ENCODE data around the gene NSDHL.
A peak's percentile ranks its signal among the peaks of the same experiment; 100 is the strongest.

The NSDHL gene

GRCh38 chrX:152817078-152817764, 13.6 kb upstream of the NSDHL start:
- H3K27ac ChIP-seq: no peak overlapping the region
- TF ChIP-seq ZFX (IDR thresholded peaks at IDR 0.05): no peak
- peak; percentile 61 for TF ChIP-seq CTCF (conservative IDR thresholded peaks at IDR 0.05)

GRCh38 chrX:152818356-152818755, 12.5 kb upstream of the NSDHL start:
- no peak for TF ChIP-seq CTCF (conservative IDR thresholded peaks at IDR 0.05)
- no peak for TF ChIP-seq ZFX (IDR thresholded peaks at IDR 0.05)
- no peak overlapping the region for H3K27ac ChIP-seq

GRCh38 chrX:152819266-152819665, 11.6 kb upstream of the NSDHL start:
- TF ChIP-seq CTCF (conservative IDR thresholded peaks at IDR 0.05) (no peak), ZFX (IDR thresholded peaks at IDR 0.05) (no peak)
- no peak overlapping the region for H3K27ac ChIP-seq

GRCh38 chrX:152819732-152820131, 11.1 kb upstream of the NSDHL start:
- TF ChIP-seq ZFX (IDR thresholded peaks at IDR 0.05) (no peak), CTCF (conservative IDR thresholded peaks at IDR 0.05) (no peak)
- H3K27ac ChIP-seq: no peak overlapping the region

GRCh38 chrX:152821145-152821765, 9.6 kb upstream of the NSDHL start:
- peak; percentile 81 for TF ChIP-seq CTCF (conservative IDR thresholded peaks at IDR 0.05)
- no peak for TF ChIP-seq ZFX (IDR thresholded peaks at IDR 0.05)
- H3K27ac ChIP-seq: no peak overlapping the region

- TF ChIP-seq ZFX (IDR thresholded peaks at IDR 0.05) (no peak), CTCF (conservative IDR thresholded peaks at IDR 0.05) (no peak)
- H3K27ac ChIP-seq: no peak overlapping the region
Observed at GRCh38 chrX:152822383-152823086, 8.3 kb upstream of the NSDHL start.

- H3K27ac ChIP-seq: no peak overlapping the region
- TF ChIP-seq ZFX (IDR thresholded peaks at IDR 0.05): no peak
- no peak for TF ChIP-seq CTCF (conservative IDR thresholded peaks at IDR 0.05)
Observed at GRCh38 chrX:152823657-152824056, 7.2 kb upstream of the NSDHL start.
